GM21619 (cell line): ENCODE measurements around the gene GLIPR1.
"Not testable (repeated sequence)": the region's sequence is repeated elsewhere in the genome, so short reads cannot be mapped to it uniquely, and the experiment has no call there.

Experiments
- ATAC-seq: cut with Tn5 transposase; IDR thresholded peaks from one replicate; pipeline ENCODE4 v1.9.1; 2021; ENCODE audit not compliant: unreplicated experiment

Gene GLIPR1

DNA sequence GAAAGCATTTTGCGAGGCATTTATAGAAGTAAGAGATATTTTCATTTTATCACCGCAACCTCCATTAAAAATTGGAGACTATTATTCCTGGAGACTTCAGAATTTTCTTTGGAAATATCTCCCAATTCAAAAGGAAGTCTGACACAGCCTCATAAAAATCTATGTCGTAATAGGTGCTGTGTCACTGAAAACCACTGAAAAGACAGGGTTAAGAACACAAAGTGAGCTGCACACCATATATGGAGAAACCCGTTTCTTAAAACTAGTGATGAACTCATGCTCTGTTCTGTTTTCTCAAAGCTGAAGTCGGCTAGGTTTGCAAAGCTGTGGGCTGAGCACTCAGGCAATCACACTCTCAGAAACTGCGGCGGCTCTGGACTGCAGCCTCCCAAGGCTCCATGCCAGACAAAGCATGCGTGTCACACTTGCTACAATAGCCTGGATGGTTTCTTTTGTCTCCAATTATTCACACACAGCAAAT lies at the start of gene GLIPR1:
Gene GLIPR1 (plus strand): TSS at position 287 of the 481 bp plus-strand sequence. CDS start 126 bp downstream, at position 413.
- peak; percentile 85 for ATAC-seq

DNA sequence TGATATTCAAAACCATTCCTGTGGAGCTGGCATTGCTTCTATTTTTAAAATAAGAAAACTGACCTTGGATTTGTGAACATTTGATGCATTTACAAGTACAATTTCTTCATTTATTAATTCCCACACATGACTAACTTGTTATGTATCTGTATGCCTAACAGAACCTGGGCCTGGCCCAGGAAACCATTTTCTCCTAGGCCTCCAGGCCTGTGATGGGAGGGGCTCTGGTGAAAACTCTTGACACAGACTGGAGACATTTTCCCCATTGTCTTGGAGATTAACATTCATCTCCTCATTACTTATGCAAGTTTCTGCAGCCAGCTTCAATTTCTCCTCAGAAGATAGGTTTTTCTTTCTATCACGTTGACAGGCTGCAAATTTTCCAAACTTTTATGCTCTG lies 47.6 kb upstream of the GLIPR1 start:
- no peak for ATAC-seq

DNA sequence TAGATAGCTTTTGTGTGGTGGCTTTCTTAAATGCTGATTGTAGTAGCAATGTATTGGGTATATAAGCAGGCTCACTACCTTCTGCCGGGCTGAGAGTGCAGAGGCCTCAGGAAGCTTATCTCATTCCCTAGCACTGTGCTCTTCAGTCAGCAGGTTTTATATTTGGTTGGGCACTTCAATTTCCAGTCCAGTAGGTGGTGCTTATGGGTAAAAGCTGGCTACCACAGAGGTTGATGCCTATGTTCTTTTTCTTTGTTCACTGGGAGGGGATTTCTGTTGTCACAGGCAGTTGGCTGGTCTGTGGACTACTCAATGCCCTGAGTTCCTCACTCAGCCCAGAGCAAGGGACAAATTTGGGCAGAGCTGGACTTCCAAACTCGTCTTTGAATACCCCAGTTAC lies 43.0 kb upstream of the GLIPR1 start:
- peak; percentile 60 for ATAC-seq

DNA sequence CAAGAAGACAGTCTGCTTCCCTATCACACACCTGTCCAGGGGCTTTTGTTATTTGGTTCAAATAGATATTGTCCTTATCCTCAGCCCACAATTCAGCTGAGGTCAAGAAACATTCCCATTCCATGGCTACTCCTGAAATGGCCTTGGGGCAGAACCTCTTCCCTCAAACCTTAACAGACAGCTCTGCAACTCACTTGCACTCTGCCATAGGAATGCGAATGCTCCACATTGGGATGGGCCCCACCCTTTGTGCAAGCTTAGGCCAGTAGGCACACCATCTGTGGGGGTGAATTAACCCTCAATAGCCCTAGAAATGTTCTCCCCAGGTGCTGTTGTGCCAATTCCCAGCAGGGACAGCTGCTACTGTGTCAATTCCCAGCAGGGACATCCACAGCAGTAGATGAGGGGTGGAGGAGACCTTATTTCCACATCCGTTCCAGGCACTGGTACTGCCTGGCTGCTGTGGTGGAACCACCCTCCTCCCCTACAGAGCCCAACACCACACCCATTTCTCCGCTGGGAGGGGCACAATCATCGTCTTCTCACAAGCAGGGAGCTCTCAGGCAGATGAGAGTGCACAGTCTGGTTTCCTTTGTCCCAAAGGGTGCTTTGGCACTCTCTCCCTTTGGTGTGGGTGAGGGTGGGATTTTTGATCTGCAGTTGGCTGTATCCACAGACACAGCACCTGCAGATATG lies 42.3 kb upstream of the GLIPR1 start:
- ATAC-seq, result no peak

DNA sequence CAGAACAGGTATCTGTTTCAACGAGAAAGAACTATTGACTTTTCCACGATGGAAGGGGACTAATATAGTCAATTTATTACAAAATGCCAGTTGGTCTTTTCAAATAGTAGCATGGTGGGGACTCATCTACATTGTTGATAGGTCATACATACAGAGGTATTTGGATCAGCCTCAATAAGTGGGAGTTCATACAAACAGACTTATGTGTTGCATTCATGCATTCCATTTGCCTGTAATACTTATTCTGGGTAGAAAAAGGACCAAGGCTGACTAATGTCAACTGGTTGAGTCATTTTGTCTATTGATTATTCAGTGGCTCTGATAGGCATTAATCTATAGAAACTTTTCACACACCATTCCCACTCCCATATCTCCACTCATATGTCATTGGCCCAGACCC lies 41.5 kb upstream of the GLIPR1 start:
- no peak for ATAC-seq

DNA sequence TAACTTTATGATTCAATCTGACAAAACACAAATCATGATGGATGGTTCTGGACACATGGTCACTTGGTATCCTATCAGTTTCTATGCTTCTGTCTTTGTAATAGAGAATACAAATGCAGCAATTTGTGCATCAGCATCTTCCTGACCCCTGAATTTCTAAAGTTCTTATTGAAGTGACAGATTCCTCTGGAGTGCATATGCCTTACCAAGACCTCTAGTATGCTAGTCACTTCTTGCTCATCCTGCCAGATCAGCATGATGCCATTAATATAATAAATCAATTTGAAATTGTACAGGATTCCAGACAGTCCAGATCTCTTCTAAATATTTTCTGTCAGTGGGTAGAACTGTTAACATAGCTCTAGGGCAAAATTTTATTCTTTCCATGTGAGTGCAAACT lies 40.6 kb upstream of the GLIPR1 start:
- no peak for ATAC-seq

DNA sequence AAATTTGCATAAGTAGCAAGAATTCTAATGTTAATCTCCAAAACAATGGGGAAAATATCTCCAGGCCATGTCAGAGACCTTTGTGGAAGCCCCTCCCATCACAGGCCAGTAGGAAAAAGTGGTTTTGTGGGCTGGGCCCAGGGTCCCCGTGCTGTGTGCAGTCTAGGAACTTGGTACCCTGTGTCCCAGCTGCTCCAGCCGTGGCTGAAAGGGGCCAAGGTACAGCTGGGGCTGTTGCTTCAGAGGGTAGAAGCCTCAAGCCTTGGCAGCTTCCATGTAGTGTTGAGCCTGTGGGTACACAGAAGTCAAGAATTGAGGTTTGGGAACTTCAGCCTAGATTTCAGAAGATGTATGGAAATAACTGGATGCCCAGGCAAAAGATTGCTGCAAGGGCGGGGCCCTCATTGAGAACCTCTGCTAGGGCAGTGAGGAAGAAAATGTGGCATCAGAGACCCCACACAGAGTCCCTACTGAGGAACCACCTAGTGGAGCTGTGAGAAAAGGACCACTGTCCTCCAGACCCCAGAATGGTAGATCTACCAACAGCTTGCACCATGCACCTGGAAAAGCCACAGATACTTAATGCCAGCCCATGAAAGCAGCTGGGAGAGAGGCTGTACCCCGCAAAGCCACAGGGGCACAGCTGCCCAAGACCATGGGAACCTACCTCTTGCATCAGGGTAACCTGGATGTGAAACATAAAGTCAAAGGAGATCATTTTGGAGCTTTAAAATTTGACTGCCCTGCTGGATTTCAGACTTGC lies 38.7 kb upstream of the GLIPR1 start:
- not testable (repeated sequence) for ATAC-seq

DNA sequence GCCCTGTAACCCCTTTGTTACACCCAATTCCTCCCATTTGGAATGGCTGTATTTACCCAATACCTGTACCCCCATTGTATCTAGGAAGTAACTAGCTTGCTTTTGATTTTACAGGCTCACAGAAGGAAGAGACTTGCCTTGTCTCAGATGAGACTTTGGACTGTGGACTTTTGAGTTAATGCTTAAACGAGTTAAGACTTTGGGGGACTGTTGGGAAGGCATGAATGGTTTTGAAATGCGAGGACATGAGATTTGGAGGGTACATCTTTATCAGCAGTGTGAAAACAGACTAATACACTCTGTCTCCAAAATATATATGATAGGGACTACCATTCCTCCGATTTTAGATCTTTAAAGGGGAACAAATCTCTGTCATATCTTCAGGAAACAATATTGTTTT lies 38.1 kb upstream of the GLIPR1 start:
- not testable (repeated sequence) for ATAC-seq

DNA sequence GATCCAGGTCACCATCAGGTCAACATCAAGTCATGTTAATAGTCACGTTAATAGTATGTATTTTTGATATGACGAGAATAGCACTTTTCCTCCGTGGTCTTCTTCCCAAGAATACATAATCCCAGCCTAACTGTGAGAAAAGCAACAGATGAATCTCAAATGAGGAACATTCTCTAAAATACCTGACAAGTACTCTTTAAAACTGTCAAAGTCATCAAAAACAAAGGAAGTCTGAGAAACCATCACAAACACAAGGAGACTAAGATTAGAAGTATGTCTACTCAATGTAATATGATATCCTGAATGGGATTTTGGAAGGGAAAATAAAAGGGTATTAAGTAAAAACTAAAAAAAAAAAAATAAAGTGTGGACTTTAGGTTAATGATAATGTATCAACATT lies 36.8 kb upstream of the GLIPR1 start:
- ATAC-seq, result no peak

DNA sequence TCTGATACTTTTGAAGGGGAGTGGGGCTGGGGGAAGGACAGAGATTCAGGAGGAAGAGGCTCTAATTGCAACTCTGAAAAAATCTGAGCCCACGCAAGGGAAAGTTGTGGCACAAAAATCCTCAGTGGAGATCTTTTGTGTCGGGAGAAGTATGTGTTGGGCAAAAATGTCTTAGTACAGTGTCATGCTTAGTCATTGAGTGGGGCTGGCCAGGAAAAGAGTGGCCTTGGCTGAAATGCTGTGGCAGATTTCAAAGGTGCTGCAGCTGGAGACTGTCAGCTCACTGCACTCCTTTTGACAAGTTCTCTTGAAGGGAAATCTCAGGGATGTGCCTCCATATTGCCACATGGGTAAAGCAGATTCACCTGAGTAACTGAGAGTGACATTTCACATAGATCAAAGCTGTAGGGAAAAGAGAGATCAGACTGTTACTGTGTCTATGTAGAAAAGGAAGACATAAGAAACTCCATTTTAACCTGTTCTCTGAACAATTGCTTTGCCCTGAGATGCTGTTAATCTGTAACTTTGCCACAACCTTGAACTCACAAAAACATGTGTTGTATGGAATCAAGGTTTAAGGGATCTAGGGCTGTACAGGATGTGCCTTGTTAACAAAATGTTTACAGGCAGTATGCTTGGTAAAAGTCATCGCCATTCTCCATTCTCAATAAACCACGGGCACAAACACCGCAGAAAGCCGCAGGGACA lies 36.0 kb upstream of the GLIPR1 start:
- no peak for ATAC-seq

DNA sequence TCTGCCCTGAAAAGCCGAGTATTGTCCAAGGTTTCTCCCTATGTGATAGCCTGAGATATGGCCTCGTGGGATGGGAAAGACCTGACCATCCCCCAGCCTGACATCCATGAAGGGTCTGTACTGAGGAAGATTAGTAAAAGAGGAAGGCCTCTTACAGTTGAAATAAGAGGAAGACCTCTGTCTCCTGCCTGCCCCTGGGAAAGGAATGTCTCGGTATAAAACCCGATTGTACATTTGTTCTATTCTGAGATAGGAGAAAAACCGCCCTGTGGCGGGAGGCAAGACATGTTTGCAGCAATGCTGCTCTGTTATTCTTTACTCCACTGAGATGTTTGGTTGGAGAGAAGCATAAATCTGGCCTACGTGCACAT lies 35.4 kb upstream of the GLIPR1 start:
- not testable (repeated sequence) for ATAC-seq

DNA sequence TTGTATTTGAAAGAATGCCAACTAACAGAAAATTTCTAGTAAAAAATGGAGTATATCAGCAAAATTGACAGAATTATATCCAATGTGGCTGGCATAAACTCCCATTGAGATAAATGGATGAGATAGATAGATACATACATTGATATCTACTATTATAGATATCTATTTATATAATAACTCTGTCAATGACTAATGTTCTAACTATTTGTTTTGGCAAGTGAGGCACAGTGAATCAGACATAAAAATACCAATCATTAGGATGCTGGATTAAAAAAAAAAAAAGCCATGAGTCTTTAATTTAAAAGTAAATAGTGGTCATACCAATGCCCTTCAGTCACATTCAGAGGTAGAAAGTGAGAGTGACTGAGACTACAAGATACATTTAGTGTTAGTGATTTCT lies 33.7 kb upstream of the GLIPR1 start:
- no peak for ATAC-seq

DNA sequence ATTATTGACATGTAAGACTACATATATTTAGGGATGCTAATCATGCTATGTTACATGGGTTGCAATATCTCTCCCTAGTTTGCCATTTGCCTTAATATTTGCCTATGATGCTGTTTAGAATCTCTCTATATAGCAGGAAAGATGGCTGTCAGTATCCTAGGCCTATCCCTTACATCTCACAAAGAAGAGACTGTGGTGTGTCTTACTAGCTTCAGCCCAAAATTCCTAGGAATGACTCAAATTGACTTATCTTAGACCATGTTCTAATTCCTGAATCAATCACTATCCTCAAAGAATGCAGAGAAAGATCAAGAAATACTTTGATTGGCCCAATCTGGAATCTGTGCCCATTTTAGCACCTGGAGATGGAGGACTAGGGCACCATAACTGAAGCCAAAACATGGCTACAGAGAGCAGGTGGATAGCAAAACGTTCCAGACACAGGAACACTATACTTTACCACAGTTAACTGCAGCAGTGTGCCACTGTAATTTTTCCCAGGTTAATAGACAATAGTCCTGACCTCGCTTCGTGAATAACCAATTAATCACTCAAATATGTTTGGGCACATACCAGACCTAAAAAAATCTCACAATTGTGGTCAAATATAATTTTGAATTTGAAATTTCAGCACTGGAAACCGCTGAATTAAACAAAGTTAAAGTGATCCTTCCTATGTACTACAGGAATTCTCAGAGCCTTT lies 32.7 kb upstream of the GLIPR1 start:
- ATAC-seq, result no peak

DNA sequence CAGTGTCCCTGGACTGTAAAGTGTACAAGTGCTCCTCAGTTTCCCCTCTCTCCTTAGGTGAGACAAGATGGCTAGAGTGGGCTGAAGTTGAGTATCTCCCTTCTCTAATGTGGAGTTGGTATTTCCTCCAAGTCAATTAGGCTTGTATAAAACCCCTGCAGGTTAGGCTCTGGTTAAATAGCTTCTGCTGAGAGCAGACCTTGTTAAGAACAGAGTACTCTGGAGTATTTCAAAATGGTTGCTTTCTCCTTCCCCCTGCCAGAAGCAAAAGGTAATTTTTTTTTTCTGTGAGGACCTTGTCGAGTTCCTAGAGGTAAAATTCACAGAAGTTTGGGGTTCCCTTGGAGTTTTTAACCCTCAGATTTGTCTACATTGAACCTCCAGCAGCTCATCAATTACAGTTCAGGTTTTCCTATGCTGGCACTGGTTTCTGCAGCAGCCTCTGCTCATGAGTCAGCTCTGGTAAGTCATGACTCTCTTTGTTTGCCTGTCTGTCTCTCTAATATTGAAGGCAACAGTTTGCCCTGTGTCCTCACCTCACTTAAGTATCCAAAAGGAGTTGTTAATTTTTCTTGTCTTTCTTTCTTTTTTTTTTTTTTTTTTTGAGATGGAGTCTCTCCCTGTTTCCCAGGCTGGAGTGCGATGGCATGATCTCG lies 27.8 kb upstream of the GLIPR1 start:
- no peak for ATAC-seq

DNA sequence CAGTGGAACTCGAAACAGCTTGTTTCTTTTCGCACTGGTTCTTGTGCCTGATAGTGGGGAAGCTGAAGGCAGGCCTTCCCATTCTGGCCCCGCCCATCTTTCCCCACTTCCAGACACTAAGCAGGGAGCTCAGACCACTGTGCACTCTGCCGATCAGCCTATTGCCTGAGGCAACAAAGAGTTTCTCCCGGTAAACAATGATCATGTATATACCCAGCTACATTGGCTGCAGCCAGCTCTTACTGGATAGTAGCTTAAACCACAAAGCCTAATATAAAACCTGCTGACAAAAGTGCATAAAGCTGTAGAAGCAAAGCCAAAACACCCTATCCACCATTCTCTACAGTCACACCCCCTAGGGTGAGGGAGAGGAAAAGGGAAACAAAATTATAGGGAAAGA lies 24.7 kb upstream of the GLIPR1 start:
- no peak for ATAC-seq

DNA sequence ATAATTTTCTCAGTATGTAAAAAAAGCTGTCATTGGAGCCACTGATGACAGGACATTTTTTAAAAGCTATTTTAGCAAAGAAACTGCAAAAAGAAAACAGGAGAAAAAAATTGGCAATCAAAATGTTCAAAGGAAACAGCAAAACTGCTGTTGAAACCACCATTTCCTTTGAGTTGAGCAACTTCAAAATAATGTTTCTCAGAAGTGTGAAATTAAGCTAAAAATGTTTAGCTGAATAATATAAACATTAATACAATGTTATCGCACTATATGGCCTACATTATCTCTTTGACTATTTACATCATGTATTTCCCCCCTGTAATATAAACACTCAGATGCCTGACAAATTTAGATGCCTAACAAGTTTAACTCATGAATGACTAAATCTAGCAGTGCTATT lies 23.4 kb upstream of the GLIPR1 start:
- ATAC-seq, result no peak

DNA sequence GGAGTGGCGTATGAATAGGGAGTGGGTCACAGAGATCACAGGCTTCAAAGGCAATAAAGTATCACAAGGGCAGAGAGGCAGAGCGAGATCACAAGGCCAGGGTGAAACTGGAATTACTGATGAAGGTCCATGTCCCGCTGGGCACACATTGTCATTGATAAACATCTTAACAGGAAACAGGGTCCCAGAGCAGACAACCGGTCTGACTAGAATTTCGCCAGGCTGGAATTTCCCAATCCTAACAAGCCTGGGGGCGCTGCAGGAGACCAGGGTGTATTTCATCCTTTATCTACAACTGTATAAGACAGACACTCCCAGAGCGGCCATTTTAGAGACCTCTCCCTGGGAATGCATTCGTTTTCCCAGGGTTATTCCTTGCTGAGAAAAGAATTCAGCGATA lies 22.7 kb upstream of the GLIPR1 start:
- not testable (repeated sequence) for ATAC-seq

DNA sequence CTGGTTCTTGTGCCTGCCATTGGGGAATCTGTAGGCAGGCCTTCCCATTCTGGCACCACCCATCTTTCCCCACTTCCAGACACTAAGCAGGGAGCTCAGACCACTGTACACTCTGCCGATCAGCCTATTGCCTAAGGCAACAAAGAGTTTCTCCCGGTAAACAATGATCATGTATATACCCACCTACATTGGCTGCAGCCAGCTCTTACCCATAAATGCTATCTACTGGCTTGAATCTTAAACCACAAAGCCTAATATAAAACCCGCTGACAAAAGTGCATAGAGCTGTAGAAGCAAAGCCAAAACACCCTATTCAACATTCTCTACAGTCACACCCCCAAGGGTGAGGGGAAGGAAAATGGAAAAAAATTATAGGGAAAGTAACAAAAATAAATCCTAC lies 20.8 kb upstream of the GLIPR1 start:
- ATAC-seq, result no peak

DNA sequence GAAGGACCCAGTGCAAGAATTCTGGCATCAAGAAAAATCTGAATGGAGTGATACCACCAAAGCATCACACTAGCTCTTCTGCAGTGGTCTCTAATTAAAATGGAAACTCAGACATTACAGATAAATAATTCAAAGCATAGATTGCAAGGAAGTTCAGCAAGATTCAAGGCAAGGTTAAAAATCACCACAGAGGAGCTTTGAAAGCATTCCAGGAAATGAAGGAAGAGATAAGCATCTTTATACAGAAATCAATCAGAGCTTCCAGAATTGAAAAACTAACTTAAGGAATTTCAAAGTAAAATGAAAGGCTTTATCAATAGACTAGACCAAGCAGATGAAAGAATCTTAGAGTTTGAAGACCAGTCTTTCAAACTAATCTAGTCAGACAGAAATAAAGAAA lies 20.4 kb upstream of the GLIPR1 start:
- ATAC-seq, result no peak
